Left kidney (tissue), 8 donors: ENCODE data around the gene MDFIC. TPM values are rescaled to one million over a fixed set of nuclear protein-coding genes. Genes with fewer than 3 reads are reported as not detected.
"Not testable (repeated sequence)": the region's sequence is repeated elsewhere in the genome, so short reads cannot be mapped to it uniquely, and the experiment has no call there.

Experiments used
- DNase-seq: peaks from one replicate; pipeline ENCODE4 v3.0.0-alpha.2; 2013
- long read RNA-seq, 8 donors: transcript quantifications; one replicate each; lab custom pipeline, GENCODE V29; 2026
- polyA plus RNA-seq: library from polyadenylated mRNA; unstranded; fragments of 120-200 nt; gene quantifications from one replicate; pipeline ENCODE4 v1.2.1, GENCODE V29; 2013; ENCODE audit not compliant: insufficient read length

MDFIC gene, protein sequence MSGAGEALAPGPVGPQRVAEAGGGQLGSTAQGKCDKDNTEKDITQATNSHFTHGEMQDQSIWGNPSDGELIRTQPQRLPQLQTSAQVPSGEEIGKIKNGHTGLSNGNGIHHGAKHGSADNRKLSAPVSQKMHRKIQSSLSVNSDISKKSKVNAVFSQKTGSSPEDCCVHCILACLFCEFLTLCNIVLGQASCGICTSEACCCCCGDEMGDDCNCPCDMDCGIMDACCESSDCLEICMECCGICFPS
- polyA plus RNA-seq = 30.6 TPM
- long read RNA-seq, donor 1, full-length matches to known transcripts = 8 of 8 reads
- long read RNA-seq, donor 1, partial matches to known transcripts = 0 of 8 reads
- long read RNA-seq, donor 1, other reads (novel, unspliced or antisense) = 0 of 8 reads
- long read RNA-seq, donor 2, full-length matches to known transcripts = 8 of 8 reads
- long read RNA-seq, donor 2, partial matches to known transcripts = 0 of 8 reads
- long read RNA-seq, donor 2, other reads (novel, unspliced or antisense) = 0 of 8 reads
- long read RNA-seq, donor 3, full-length matches to known transcripts = 1 of 1 reads
- long read RNA-seq, donor 3, partial matches to known transcripts = 0 of 1 reads
- long read RNA-seq, donor 3, other reads (novel, unspliced or antisense) = 0 of 1 reads
- long read RNA-seq, donor 4 = 0 reads
- long read RNA-seq, donor 5, full-length matches to known transcripts = 10 of 10 reads
- long read RNA-seq, donor 5, partial matches to known transcripts = 0 of 10 reads
- long read RNA-seq, donor 5, other reads (novel, unspliced or antisense) = 0 of 10 reads
- long read RNA-seq, donor 6, full-length matches to known transcripts = 5 of 5 reads
- long read RNA-seq, donor 6, partial matches to known transcripts = 0 of 5 reads
- long read RNA-seq, donor 6, other reads (novel, unspliced or antisense) = 0 of 5 reads
- long read RNA-seq, donor 7, full-length matches to known transcripts = 4 of 4 reads
- long read RNA-seq, donor 7, partial matches to known transcripts = 0 of 4 reads
- long read RNA-seq, donor 7, other reads (novel, unspliced or antisense) = 0 of 4 reads
- long read RNA-seq, donor 8, full-length matches to known transcripts = 3 of 3 reads
- long read RNA-seq, donor 8, partial matches to known transcripts = 0 of 3 reads
- long read RNA-seq, donor 8, other reads (novel, unspliced or antisense) = 0 of 3 reads

DNA sequence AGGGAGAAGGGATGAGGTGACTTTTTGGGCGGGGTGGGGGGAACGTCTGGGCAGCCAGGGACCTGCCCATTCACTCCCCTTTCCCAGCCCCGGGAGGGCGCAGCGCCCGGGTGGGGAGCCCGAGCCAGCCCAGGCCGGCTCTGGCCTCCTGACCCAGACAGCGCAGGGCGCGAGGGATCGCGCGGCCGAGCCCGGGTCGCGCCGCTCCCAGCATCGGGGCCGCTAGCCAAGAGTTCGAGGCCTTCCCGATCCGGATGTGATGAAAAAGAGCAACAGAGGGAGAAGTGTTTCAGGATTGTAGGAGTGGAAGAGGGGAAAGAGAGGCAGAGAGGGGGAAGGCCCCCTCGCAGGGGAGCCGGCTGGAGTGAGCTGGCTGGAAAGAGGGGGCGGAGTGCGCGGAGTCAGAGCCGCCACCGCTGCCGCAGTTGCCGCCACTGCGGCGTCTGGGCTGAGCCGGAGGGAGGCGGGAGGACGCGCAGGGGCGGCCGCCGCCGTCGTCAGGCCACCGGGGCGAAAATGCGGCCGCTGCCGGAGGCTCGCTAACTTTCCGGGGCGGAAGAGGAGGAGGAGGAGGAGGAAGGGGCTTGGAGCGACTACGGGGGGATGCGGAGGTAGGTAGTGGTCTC lies at the start of gene MDFIC:
MDFIC (plus strand) TSS at position 69 of the 626 bp plus-strand sequence. CDS start 940 bp downstream, outside the sequence.
- DNase-seq = peak; percentile 47

DNA sequence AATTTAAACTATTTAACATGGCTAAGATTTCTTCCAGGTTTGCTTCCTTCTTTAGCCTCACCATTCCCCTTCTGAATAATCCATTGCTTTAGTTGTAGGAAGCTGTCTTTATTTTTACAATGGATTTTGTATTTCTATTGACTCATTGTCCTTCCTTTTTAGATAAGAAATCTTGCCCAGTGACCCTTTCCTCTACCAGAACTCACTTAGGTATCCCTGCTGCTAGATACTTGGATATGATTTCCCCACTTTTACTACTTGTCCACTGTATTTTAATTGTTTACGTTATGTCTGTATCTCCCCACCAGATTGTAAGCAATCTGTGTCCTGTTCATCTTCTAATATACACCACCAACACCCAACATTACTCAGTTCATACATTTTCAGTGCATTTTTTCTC lies 47.7 kb upstream of the MDFIC start:
- no peak for DNase-seq

DNA sequence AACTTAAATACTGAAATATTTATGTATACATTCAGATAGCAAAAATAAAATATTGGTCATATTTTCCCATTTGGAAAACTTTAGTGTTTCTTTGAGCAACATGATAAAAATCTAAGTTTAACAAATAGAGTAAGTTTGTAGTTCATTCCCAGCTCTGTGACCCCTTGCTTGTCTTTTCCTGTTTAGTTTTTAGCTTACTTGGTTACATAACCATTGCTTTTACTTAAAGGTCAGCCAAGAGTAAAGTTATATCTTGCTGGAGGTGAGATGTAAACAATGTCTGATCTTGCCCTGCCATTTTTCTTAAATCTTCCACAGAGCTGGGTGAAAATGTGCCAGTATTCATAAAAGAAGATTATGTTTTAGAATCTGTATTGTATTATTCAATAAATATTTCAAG lies 46.7 kb upstream of the MDFIC start:
- DNase-seq = no peak

DNA sequence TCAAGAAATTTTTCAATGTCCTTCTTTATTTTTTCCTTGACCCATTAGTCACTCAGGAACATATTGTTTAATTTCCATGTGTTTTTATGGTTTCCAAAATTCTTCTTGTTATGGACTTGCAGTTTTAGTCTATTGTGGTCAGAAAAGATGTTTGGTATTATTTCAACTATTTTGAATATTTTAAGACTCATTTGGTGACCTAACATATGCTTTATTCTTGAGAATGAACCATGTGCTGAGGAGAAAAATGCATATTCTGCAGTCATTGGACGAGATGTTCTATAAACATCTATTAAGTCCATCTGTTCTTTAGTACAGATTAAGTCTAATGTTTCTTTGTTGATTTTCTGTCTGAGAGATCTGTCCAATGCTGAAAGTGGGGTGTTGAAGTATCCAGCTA lies 42.3 kb upstream of the MDFIC start:
- no peak for DNase-seq

DNA sequence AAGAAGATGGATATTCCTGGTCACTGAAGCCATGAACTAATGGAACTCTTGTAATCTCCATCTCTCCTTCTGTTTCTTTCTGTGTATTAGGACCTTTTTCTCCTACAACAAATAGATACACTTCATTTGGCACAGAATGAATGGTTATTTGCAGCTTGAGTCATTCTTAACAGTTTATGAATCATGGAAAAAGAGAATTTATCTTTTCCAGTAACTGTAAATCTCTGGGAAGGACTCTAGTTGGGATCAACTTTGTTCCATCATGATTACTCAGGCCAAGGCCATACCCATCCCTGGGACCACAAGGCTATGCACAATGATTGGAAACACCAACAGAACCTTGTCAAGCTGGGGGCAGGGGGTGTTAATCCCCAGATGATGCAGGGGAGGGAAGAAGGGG lies 36.1 kb upstream of the MDFIC start:
- no peak for DNase-seq

DNA sequence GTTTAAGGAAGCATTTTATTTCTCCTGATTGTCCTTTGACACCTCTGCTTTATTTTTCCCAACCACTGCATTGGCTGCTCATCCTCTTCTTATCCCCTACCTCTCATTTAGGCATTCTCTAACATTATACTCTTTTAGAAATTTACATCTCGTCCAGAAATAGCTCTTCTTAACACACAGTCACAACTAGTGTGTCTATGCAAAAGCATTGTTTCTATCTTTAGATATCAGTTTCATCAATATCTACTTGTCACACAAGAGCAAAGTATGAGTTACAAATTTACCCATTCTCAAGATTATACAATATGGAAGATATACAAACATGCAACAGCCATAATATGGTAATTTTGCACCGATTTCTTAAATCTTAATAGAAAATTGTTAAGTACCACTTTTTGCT lies 35.7 kb upstream of the MDFIC start:
- no peak for DNase-seq

DNA sequence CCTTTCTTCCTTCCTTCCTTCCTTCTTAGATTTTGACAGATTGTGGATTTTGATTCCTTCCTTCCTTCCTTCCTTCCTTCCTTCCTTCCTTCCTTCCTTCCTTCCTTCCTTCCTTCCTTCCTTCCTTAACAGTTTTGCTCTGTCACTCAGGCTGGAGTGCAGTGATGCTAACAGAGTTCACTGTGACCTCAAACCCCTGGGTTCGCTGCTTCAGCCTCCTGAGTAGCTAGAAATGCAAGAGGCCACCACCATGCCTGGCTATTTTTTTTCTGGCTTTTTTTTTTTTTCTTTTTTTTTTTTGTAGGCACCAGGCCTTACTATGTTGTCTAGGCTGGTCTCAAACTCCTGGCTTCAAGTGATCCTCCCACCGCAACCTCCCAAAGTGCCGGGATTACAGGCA lies 32.8 kb upstream of the MDFIC start:
- DNase-seq = not testable (repeated sequence)

DNA sequence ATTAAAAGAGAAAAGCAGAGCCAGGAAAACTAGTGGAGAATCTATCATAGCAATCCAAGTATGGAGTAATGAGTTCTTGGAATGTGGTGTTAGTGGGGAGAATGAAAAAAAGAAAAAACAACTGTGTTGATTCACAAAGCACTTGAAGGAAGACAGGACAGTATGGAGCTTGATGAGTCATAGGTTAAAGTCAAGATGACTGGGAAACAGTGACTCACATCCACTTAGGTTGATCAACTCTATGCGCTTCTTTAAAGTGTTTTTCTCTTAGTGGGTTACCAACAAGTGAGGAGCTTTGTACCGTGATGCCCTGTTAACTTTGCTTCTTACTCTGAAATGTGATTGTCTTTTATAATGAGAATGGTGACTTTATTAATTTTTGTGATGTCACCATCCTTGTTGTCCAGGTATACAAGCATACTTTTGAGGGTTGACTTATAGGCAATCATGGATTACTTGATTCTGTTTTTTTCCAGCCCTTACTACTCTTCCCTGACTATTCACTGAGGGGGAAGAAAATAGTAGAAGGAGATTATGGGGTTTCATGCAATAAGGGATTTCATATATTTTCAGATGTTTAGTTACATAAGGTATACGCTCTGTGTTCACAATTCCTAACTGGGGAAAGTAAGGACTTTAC lies 32.1 kb upstream of the MDFIC start:
- no peak for DNase-seq

DNA sequence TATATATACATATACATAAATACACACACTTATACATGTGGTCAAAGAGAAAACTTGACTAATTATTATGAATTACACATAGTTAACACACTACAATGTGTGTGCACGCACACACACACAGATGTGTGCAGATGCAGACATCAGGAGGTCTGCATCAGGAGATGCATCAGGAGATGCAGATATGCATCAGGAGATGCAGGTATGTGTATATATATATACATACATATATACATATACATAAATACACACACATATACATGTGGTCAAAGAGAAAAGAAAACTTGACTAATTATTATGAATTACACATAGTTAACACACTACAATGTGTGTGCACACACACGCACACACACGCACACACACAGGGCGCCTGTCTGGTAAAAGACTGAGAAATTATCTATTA lies 31.3 kb upstream of the MDFIC start:
- no peak for DNase-seq

DNA sequence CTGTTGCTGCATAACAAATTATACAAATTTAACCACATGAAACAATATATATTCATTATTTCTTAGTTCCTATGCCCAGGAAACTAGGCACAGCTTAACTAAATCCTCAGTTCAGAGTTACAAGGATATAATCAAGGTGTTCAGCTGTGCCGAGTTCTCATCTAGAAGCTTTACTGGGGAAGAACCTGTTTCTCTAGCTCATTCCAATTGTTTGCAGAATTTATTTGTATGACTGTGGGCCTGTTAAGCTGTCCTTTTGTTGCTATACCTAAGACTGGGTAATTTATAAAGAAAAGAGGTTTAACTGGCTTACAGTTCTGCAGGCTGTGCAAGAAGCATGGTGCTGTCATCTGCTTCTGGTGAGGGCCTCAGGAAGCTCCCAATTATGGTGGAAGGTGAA lies 21.8 kb upstream of the MDFIC start:
- no peak for DNase-seq

DNA sequence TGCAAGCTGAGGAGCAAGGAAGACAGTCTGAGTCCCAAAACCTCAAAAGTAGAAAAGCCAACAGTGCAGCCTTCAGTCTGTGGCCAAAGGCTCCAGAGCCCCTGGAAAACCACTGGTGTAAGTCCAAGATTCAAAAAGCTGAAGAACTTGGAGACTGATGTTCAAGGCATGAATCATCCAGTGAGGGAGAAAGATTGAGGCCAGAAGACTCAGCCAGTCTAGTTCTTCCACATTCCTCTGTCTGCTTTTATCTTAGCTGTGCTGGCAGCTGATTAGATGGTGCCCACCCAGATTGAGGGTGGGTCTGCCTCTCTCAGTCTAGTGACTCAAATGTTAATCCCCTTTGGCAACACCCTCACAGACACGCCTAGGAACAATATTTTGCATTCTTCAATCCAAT lies 20.1 kb upstream of the MDFIC start:
- DNase-seq = no peak

DNA sequence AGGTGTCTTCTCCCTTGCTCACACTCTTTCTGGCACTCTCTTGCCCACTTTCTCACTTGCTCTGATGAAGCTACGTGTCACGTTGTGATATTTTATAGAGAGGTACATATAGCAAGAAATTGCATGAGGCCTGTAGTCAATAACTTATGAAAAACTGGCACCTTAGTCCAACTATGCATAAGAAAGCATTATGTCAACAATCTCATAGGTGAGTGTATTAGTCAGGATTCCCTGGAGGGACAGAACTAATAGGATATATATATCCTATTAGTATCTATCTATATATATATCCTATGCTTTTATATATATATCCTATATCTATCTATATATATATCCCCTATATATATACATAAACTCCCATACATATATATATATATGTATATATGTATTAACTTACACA lies 18.8 kb upstream of the MDFIC start:
- no peak for DNase-seq

DNA sequence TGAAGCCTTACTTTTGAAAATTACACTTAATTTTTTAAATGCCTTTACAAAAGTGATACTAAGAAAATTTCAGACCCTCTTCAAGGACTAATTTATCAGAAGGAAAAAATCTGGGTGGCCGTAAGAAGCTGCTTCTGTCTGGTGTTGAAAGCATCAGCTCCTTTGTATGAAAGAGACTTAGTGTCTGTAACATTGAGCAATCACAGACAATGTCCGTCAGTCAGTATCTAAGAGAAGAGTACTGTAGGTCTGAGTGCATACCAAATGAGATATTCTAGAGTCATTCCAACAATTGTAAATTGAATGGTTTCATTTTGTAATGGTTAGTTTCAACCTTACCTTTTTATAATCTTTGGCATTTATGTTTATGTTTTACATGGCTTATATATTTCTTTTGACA lies 11.1 kb upstream of the MDFIC start:
- no peak for DNase-seq

DNA sequence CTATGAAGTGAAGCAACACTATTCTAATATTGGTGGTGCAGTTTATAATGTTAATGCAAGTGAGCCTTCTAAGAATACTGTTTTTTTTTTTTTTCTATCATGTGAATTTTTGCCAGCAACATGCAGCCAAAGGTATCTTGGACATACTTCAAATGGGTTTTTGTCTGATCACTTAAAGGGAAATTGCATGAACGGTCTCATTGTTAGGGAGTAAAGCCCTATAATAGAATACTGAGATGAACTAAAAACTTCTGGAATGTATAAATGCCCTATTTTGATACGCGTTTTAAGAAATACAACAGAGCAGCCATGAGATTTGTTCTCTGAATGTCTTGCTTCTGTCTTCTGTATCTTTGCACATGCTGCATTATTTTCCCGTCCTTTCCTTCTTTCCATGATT lies 10.5 kb upstream of the MDFIC start:
- no peak for DNase-seq

DNA sequence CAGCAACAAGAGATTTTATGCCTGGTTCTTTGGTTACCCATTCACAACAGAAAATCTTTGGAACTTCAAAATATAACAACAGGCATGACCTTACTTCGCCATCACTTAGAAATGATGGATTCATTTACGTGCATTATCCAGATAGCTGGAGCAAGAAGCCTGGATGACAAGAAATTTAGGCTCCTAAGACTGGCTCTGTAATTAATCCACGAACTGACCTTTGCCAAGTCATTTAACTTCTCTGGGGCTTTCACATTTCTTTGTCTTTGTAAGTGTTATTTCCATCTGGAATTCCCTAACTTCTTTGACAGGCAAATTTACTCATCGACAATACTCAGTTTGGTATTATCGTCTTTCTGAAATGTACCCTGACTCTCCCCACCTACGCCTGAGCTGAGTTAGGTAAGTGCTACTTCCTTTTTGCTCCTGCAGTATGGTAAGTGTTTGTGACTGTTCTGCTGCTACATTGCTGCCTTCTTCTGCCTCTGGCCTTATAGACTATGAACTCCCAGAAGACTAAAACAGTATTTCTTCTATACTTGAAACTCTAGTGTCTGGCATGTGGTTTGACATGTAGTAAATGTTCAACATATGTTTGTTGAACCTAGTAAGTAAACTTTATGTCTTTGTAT lies 5.5 kb upstream of the MDFIC start:
- no peak for DNase-seq

DNA sequence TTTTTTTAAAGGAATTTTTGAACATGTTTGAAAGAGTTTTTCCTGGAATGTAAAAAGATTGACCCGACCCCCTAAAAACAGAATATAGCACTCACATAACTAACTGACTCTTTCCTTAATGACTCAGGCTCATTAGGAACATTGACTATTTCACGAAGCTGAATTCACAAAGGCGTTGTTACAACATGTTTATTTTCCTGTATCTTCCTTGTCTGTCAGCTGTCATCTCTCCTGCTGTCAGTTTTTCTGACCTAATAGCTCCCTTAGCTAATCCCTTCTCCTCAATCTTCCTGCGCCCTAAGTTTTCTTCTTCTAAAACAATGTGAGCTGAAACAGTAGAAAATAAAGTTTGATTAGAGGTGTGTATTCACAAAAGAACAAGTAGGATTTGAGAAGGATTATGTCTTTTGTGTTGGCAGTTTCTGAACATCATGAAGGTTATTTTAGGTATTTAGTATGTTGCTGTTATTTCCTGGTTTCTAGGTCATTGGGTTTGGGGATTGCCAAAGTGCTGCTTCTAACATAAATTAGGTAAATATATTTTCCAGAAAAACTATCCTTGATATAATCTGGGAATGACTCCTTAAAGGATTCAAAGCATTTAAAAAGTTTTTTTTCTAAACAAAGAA lies 4.6 kb upstream of the MDFIC start:
- no peak for DNase-seq

DNA sequence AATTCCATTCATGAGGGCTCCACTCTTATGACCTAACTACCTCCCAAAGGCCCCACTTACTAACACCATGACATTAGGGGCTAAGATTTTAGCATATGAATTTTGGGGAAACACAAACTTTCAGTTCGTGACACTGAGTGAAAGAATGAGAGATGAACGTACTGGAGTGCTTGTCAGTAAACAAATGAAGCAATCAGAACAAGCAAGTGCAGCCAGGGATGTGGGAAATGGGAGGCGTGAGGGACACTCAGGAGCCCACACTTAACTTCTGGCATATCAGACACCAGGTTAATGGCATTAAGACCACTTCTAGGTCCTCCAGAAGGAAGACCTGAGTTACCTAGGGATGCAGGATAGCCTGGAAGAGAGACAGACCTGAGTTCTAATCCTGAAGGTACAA lies 2.3 kb upstream of the MDFIC start:
- DNase-seq = no peak

DNA sequence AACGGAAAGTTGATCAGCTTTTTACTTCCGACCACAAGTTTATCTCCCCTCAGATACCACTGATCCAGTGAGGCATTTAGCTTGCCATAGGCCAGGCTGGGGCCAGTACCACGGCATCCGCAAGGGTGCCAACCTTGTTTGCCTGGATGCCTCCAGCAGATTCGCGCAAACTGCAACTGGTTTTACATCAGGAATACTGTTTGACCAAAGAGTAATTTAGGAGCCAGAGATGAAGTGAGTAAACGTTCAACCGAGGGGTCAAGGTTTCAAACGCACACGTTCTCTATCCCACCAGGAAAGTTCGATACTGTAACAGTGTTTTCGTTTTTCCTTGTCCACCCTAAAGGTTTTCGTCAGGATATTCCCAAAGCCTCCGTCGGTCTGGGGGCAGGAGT lies 266 bp upstream of the MDFIC start:
- peak; percentile 26 for DNase-seq

DNA sequence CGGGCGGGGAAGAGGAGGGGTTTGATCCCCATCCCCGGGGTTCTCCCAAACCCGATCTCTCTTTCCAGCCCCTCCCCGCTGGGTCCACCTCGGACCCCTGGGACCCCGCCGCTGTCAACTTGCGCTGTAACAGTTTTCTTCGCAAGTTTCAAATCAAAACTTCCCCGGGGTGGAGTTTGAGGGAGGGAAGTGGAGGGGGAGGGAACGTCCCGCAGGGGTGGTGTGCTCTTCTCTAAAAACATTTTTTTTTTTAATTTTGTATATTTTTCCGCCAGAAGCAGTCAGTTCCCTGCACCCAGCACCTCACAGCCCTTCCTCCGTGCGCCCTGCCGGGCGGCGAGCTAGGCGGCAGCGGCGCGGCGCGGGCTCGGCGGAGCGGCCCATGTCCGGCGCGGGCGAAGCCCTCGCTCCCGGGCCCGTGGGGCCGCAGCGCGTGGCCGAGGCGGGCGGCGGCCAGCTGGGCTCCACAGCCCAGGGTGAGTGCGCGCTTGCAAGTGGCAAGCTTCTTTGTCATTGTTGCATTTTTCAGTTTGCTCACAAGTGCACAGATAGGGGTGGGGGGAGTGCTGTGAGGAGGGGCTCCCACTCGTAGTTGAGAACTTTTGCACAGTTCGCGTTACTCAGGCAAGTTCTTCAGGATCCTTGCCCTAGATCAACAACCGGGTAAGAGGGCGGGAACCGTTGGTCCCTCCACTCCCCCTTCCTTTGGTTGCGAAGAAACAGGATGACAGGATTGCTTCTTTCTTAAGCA lies 933 bp downstream of the MDFIC start:
- peak; percentile 59 for DNase-seq

DNA sequence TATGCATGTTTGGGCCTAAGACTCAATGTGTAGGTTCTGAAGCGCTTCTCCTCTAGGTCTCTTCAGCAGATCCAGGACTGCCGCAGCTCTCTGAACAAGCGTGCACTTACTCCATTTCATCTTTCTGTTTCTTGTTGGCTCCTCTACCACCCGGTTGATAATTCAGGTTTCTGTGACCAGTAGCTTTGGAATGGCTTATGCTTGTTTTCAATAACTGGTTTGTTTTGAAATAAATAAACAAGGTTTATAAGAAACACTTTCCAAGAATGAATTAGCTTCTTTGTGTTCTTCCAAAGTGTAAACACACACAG lies 1.5 kb downstream of the MDFIC start:
- DNase-seq = peak; percentile 27
